H1 (cell line): Measurements from ENCODE around the gene RNF175. TPM values are rescaled to one million over a fixed set of nuclear protein-coding genes. Genes with fewer than 3 reads are reported as not detected.

ENCODE experiments used
- CTCF ChIA-PET: fragments of 300-600 bp; sonication (Branson Sonifier 250); formaldehyde crosslinking; loops from one replicate; lab custom pipeline; 2021; ENCODE audit not compliant: partially characterized antibody; lab: Charles Lee
- POLR2A ChIA-PET: fragments of 300-600 bp; sonication (Branson Sonifier 250); formaldehyde crosslinking; loops from one replicate; lab custom pipeline; 2021; ENCODE audit warnings: inconsistent platforms; ENCODE audit not compliant: partially characterized antibody; lab: Charles Lee
- DNase-seq, 2 experiments: peaks; one replicate each; pipeline versions ENCODE4 v3.0.0 to v3.0.0-alpha.2; 2010 to 2022; ENCODE audit warnings: low spot score in 2 of 2, low read depth in 1 of 2, mixed read lengths in 1 of 2
- FAIRE-seq: peaks from 2 replicates; lab custom pipeline; 2011; peaks lifted over from hg19 to GRCh38; lab: Jason Lieb, UNC
- H2AFZ ChIP-seq: 2 replicates; pipeline ENCODE4 v1.8.1; 2012; ENCODE audit warnings: low read length, inconsistent platforms
- H2AK5ac ChIP-seq: 2 replicates; pipeline ENCODE4 v1.6.1; 2013; ENCODE audit warnings: low read depth, low read length
- H2BK120ac ChIP-seq: replicated peaks from 2 replicates; pipeline ENCODE3; 2013; ENCODE audit warnings: low read depth, low read length, inconsistent platforms
- H2BK12ac ChIP-seq: 2 replicates; pipeline ENCODE4 v1.6.1; 2013; ENCODE audit warnings: low read depth, low read length
- H2BK15ac ChIP-seq: 2 replicates; pipeline ENCODE4 v1.6.1; 2013; ENCODE audit warnings: low read length
- H2BK20ac ChIP-seq: 2 replicates; pipeline ENCODE4 v1.6.1; 2013; ENCODE audit warnings: low read length
- H2BK5ac ChIP-seq: 2 replicates; pipeline ENCODE4 v1.6.1; 2013; ENCODE audit warnings: low read depth, low read length
- H3K14ac ChIP-seq: 2 replicates; pipeline ENCODE4 v1.6.1; 2013; ENCODE audit warnings: inconsistent platforms; ENCODE audit not compliant: insufficient read length
- H3K18ac ChIP-seq: 2 replicates; pipeline ENCODE4 v1.6.1; 2013; ENCODE audit warnings: low read length; ENCODE audit errors: extremely low read depth
- H3K23ac ChIP-seq: 2 replicates; pipeline ENCODE4 v1.6.1; 2013; ENCODE audit warnings: inconsistent platforms; ENCODE audit not compliant: insufficient read length
- H3K23me2 ChIP-seq: 2 replicates; pipeline ENCODE4 v1.6.1; 2013; ENCODE audit warnings: low read depth, low read length
- H3K27ac ChIP-seq: 2 replicates; pipeline ENCODE4 v1.6.1; 2011; ENCODE audit warnings: low read depth, low read length, inconsistent platforms
- H3K27me3 ChIP-seq, 4 experiments: replicated peaks in 1 of 4; 1 replicate in 1 of 4; 2 replicates in 3 of 4; pipeline versions ENCODE4 v1.6.1 to v1.8.1; 2011 to 2013; ENCODE audit warnings: low read length in 3 of 4, mild to moderate bottlenecking in 3 of 4, inconsistent platforms in 2 of 4, mixed read lengths in 2 of 4, moderate library complexity in 1 of 4; ENCODE audit not compliant: control insufficient read depth in 3 of 4, insufficient read depth in 3 of 4; ENCODE audit errors: extremely low read depth in 1 of 4
- H3K36me3 ChIP-seq, 4 experiments: 2 replicates each; pipeline versions ENCODE4 v1.6.1 to v1.8.1; 2011 to 2013; ENCODE audit warnings: mild to moderate bottlenecking in 4 of 4, low read length in 3 of 4, moderate library complexity in 2 of 4, control low read depth in 1 of 4, inconsistent platforms in 1 of 4; ENCODE audit not compliant: insufficient read depth in 4 of 4, control insufficient read depth in 2 of 4
- H3K4ac ChIP-seq: replicated peaks from 2 replicates; pipeline ENCODE3; 2013; ENCODE audit warnings: low read length, low read depth, mixed read lengths, inconsistent platforms; ENCODE audit not compliant: insufficient read length
- H3K4me1 ChIP-seq, 4 experiments: replicated peaks in 1 of 4; 1 replicate in 1 of 4; 2 replicates in 3 of 4; pipeline versions ENCODE4 v1.6.1 to v1.8.1; 2011 to 2013; ENCODE audit warnings: low read length in 3 of 4, inconsistent platforms in 2 of 4, mixed read lengths in 1 of 4; ENCODE audit not compliant: insufficient read depth in 4 of 4, control insufficient read depth in 3 of 4
- H3K4me2 ChIP-seq, 2 experiments: 2 replicates each; pipeline versions ENCODE4 v1.6.1 to v1.8.1; 2011 to 2013; ENCODE audit warnings: low read depth in 2 of 2, low read length in 2 of 2, control low read depth in 1 of 2, inconsistent platforms in 1 of 2, mild to moderate bottlenecking in 1 of 2; ENCODE audit not compliant: insufficient read depth in 1 of 2
- H3K4me3 ChIP-seq, 4 experiments: fragments of 200-600, 300-600 bp in 1 of 4; sonication (generic), shearing (Covaris generic), sonication (Bioruptor Twin) in 1 of 4; 2 replicates each; pipeline versions ENCODE4 v1.5.1 to v1.8.1; 2011 to 2016; ENCODE audit warnings: low read length in 4 of 4, low read depth in 3 of 4, control low read depth in 2 of 4, inconsistent platforms in 2 of 4, mild to moderate bottlenecking in 2 of 4, mixed read lengths in 1 of 4, moderate library complexity in 1 of 4; ENCODE audit not compliant: insufficient read depth in 2 of 4; ENCODE audit errors: extremely low read depth in 1 of 4
- H3K56ac ChIP-seq: replicated peaks from 2 replicates; pipeline ENCODE3; 2013; ENCODE audit warnings: low read depth, mild to moderate bottlenecking, mixed read lengths, low read length, inconsistent platforms; ENCODE audit not compliant: insufficient read length
- H3K79me1 ChIP-seq: 2 replicates; pipeline ENCODE4 v1.6.1; 2013; ENCODE audit warnings: low read depth, low read length, control low read depth
- H3K79me2 ChIP-seq, 2 experiments: 2 replicates each; pipeline versions ENCODE4 v1.6.1 to v1.8.1; 2012 to 2013; ENCODE audit warnings: low read length in 2 of 2, mild to moderate bottlenecking in 2 of 2, inconsistent platforms in 1 of 2; ENCODE audit not compliant: insufficient read depth in 2 of 2, control insufficient read depth in 1 of 2
- H3K9ac ChIP-seq, 4 experiments: replicated peaks in 1 of 4; 1 replicate in 1 of 4; 2 replicates in 3 of 4; pipeline versions ENCODE4 v1.6.1 to v1.8.1; 2011 to 2013; ENCODE audit warnings: low read depth in 3 of 4, low read length in 3 of 4, control low read depth in 2 of 4, mild to moderate bottlenecking in 2 of 4, moderate library complexity in 2 of 4, inconsistent platforms in 1 of 4; ENCODE audit errors: extremely low read depth in 1 of 4
- H3K9me3 ChIP-seq, 2 experiments: 2 replicates each; pipeline versions ENCODE4 v1.6.1 to v1.8.1; 2012 to 2013; ENCODE audit warnings: mild to moderate bottlenecking in 2 of 2, moderate library complexity in 2 of 2, control low read depth in 1 of 2, inconsistent platforms in 1 of 2, low read depth in 1 of 2, low read length in 1 of 2, mixed read lengths in 1 of 2; ENCODE audit not compliant: insufficient read depth in 2 of 2
- H4K20me1 ChIP-seq, 2 experiments: replicated peaks in 1 of 2; 2 replicates each; pipeline versions ENCODE3 to v1.8.1; 2011 to 2013; ENCODE audit warnings: inconsistent platforms in 2 of 2, low read length in 2 of 2, mild to moderate bottlenecking in 1 of 2; ENCODE audit not compliant: insufficient read depth in 2 of 2, control insufficient read depth in 1 of 2
- H4K5ac ChIP-seq: 2 replicates; pipeline ENCODE4 v1.6.1; 2013; ENCODE audit warnings: low read length, low read depth, mixed read lengths, inconsistent platforms; ENCODE audit not compliant: insufficient read length
- H4K8ac ChIP-seq: 2 replicates; pipeline ENCODE4 v1.8.0; 2013; ENCODE audit warnings: mild to moderate bottlenecking, moderate library complexity, low read length, inconsistent platforms; ENCODE audit not compliant: insufficient read depth; ENCODE audit errors: extremely low read depth
- H4K91ac ChIP-seq: replicated peaks from 2 replicates; pipeline ENCODE3; 2013; ENCODE audit warnings: low read length, mixed read lengths, inconsistent platforms; ENCODE audit not compliant: insufficient read length
- ATF3 ChIP-seq: IDR thresholded peaks from 2 replicates; pipeline ENCODE4 v1.6.1; 2011; ENCODE audit warnings: low read depth, mild to moderate bottlenecking, low read length; ENCODE audit not compliant: insufficient read depth
- CTBP2 ChIP-seq: IDR thresholded peaks from 2 replicates; pipeline ENCODE4 v1.7.0; 2011; ENCODE audit warnings: borderline replicate concordance, mild to moderate bottlenecking, moderate library complexity, mixed read lengths, low read length; ENCODE audit not compliant: insufficient read depth, insufficient read length
- EP300 ChIP-seq, 2 experiments: IDR thresholded peaks; 1 replicate in 1 of 2; 2 replicates in 1 of 2; pipeline ENCODE4 v1.6.1; 2011 to 2012; ENCODE audit warnings: low read depth in 2 of 2, low read length in 2 of 2, mild to moderate bottlenecking in 2 of 2, borderline replicate concordance in 1 of 2, inconsistent platforms in 1 of 2, moderate library complexity in 1 of 2
- EZH2 ChIP-seq: fragments of 200-600 bp; sonication (generic); IDR thresholded peaks from 2 replicates; pipeline ENCODE4 v1.7.1; 2012; ENCODE audit warnings: low read depth, mild to moderate bottlenecking, moderate library complexity, low read length, inconsistent platforms; ENCODE audit not compliant: severe bottlenecking
- GABPA ChIP-seq: IDR thresholded peaks from 2 replicates; pipeline ENCODE4 v1.6.1; 2011; ENCODE audit warnings: mild to moderate bottlenecking, low read length, moderate library complexity, borderline replicate concordance; ENCODE audit not compliant: insufficient read depth
- SP1 ChIP-seq: IDR thresholded peaks from 2 replicates; pipeline ENCODE4 v1.6.1; 2011; ENCODE audit warnings: low read depth, low read length
- TCF12 ChIP-seq: IDR thresholded peaks from 2 replicates; pipeline ENCODE4 v1.6.1; 2011; ENCODE audit warnings: low read depth, mild to moderate bottlenecking, low read length
- USF2 ChIP-seq: IDR thresholded peaks from 2 replicates; pipeline ENCODE4 v1.6.1; 2011; ENCODE audit warnings: low read length, improper control_type of control experiment
- WGBS, 2 experiments: shearing (Covaris generic) in 1 of 2; methylation state at CpG; one replicate each; pipeline versions ENCODE4 v1.1.6 to v1.1.7; 2013 to 2015; ENCODE audit warnings: low lambda C conversion rate in 2 of 2, mixed read lengths in 2 of 2, inconsistent platforms in 1 of 2, low coverage in 1 of 2, missing lambda C conversion rate in 1 of 2; ENCODE audit not compliant: insufficient replicate concordance in 2 of 2, insufficient coverage in 1 of 2, insufficient read length in 1 of 2; ENCODE audit errors: extremely low coverage in 1 of 2, missing lambda C conversion rate in 1 of 2; 5-methylcytosine and 5-hydroxymethylcytosine counted together
- polyA plus RNA-seq, 7 experiments: library from polyadenylated mRNA; depleted of rRNA in 3 of 7; stranded (reverse) in 5 of 7; unstranded in 2 of 7; fragments of >200 nt in 5 of 7; fragments of 200-250 nt in 2 of 7; gene quantifications; 1 replicate in 5 of 7; 2 replicates in 1 of 7; 4 replicates in 1 of 7; pipeline versions ENCODE4 v1.2.1 to v1.2.3, GENCODE V29; 2011 to 2013; ENCODE audit warnings: missing spikeins in 2 of 7, mixed read lengths in 2 of 7
- total RNA-seq: library from RNA; stranded (reverse); fragmentation: NEBNext Ultra II Directional; extraction: Animal tissue kit (Norgen Biotek cat#: 25700); gene quantifications from 2 replicates; pipeline ENCODE4 v1.2.1, GENCODE V29; 2021

Gene RNF175
- total and polyA plus RNA-seq, 2 of the 8 experiments (the other 6 are each of a cell fraction or from before 2014, with no cell fraction given): 7.9 to 9.8 TPM

GRCh38 chr4:153790962-153791551 lies 31.2 kb upstream of the RNF175 start:
- Histone ChIP-seq H3K36me3 (no peaks in the 10 kb centered on the region; a peak in 1 of 8 replicates), H2AK5ac (peak overlapping the region; percentile 71; the same call in 1 of the 2 replicates), H2BK120ac (peak overlapping the region; percentile 30), H4K5ac (peak overlapping the region; percentile 55), H2AFZ (no peak overlapping the region), H3K9ac (peak overlapping the region; percentile 64 to 75 (median 68)), H2BK12ac (peak overlapping the region; percentile 98), H3K79me1 (peaks cover 4% of the 10 kb centered on the region; the same call in 1 of the 2 replicates), H3K14ac (no peak overlapping the region), H3K9me3 (no peaks in the 10 kb centered on the region), H3K79me2 (peaks cover 15 to 28% of the 10 kb centered on the region in 2 experiments), H2BK5ac (peak overlapping the region; percentile 97), H3K4me2 (peak overlapping the region; percentile 85 to 96), H3K18ac (peak overlapping the region; percentile 95), H3K4me1 (peaks cover 0 to 18% (median 14%) of the 10 kb centered on the region in 4 experiments; a peak in 6 of 7 replicates), H4K91ac (peak overlapping the region; percentile 94), H3K4ac (peak overlapping the region; percentile 72), H3K27me3 (peaks cover 0 to 11% (median 8%) of the 10 kb centered on the region in 4 experiments; a peak in 5 of 7 replicates), H3K56ac (peak overlapping the region; percentile 75), H3K4me3 (peak overlapping the region; percentile 80 to 94 (median 94)), H2BK20ac (peak overlapping the region; percentile 87), H4K8ac (peak overlapping the region; percentile 81), H3K23me2 (peaks cover 32% of the 10 kb centered on the region), H3K23ac (no peak overlapping the region), H3K27ac (peak overlapping the region; percentile 55; the same call in 1 of the 2 replicates), H2BK15ac (peak overlapping the region; percentile 92; the same call in 1 of the 2 replicates), H4K20me1 (peaks cover 3 to 6% of the 10 kb centered on the region in 2 experiments)
- ChIA-PET CTCF (interaction anchor here (0.6 to 9.5 kb wide), 19 partner anchors 9 to 626 kb away, joined by 3 to 117 read pairs (median 3); no protein-coding TSS in a partner anchor), POLR2A (interaction anchor here (0.6 to 5.1 kb wide), 33 partner anchors 7 to 633 kb away, joined by 3 to 77 read pairs (median 5); partner anchors contain the start of gene TMEM131L)
- FAIRE-seq: no peak
- DNase-seq: peak; percentile 51 to 88
- 3% methylated on average over 37 of the region's 51 CpGs; no CpG with 5 or more reads in 1 of the 2 experiments for WGBS, 2 experiments
- 0 out of 2 replicates have a peak, but pooled peaks have one; percentile 13 for TF ChIP-seq SP1
- TF ChIP-seq TCF12: 0 out of 2 replicates have a peak, but pooled peaks have one; percentile 34
- TF ChIP-seq CTBP2: no peak
- TF ChIP-seq GABPA: no peak
- peak in 1 of 2 experiments; percentile 26; a peak in 1 of 3 replicates for TF ChIP-seq EP300 (IDR thresholded peaks at IDR 0.05; ENCODE audit: borderline replicate concordance in 1 of 2, low read depth in 2 of 2, low read length in 2 of 2)
- no peak for TF ChIP-seq EZH2
- TF ChIP-seq USF2: 0 out of 2 replicates have a peak, but pooled peaks have one; percentile 3
- no peak for TF ChIP-seq ATF3
